ENCODE measurements around the gene SORCS2.

The SORCS2 gene

GRCh38 chr4:7692451-7693236, 500.3 kb downstream of the SORCS2 start:
- DNase-seq (ENCODE audit: low read depth), result no peak
- TF ChIP-seq CTCF (conservative IDR thresholded peaks at IDR 0.05; ENCODE audit: low read length), result no peak
- H3K4me3 ChIP-seq (ENCODE audit: low read length), result no peak overlapping the region

- TF ChIP-seq CTCF (conservative IDR thresholded peaks at IDR 0.05; ENCODE audit: low read length), result no peak
- no peak for DNase-seq (ENCODE audit: low read depth)
- no peak overlapping the region for H3K4me3 ChIP-seq (ENCODE audit: low read length)
Observed at GRCh38 chr4:7693237-7693608, 500.9 kb downstream of the SORCS2 start.

GRCh38 chr4:7693711-7694110, 501.4 kb downstream of the SORCS2 start:
- no peak overlapping the region for H3K4me3 ChIP-seq (ENCODE audit: low read length)
- TF ChIP-seq CTCF (conservative IDR thresholded peaks at IDR 0.05; ENCODE audit: low read length), result no peak
- no peak for DNase-seq (ENCODE audit: low read depth)

- H3K4me3 ChIP-seq (ENCODE audit: low read length), result no peak overlapping the region
- no peak for DNase-seq (ENCODE audit: low read depth)
- no peak for TF ChIP-seq CTCF (conservative IDR thresholded peaks at IDR 0.05; ENCODE audit: low read length)
Observed at GRCh38 chr4:7694324-7694723, 502.0 kb downstream of the SORCS2 start.

GRCh38 chr4:7697343-7697742, 505.0 kb downstream of the SORCS2 start:
- no peak for TF ChIP-seq CTCF (conservative IDR thresholded peaks at IDR 0.05; ENCODE audit: low read length)
- H3K4me3 ChIP-seq (ENCODE audit: low read length), result no peak overlapping the region
- peak; percentile 15 for DNase-seq (ENCODE audit: low read depth)

GRCh38 chr4:7697821-7698220, 505.5 kb downstream of the SORCS2 start:
- TF ChIP-seq CTCF (conservative IDR thresholded peaks at IDR 0.05; ENCODE audit: low read length), result no peak
- H3K4me3 ChIP-seq (ENCODE audit: low read length), result no peak overlapping the region
- DNase-seq (ENCODE audit: low read depth), result no peak

- DNase-seq (ENCODE audit: low read depth), result no peak
- no peak overlapping the region for H3K4me3 ChIP-seq (ENCODE audit: low read length)
- peak; percentile 34 for TF ChIP-seq CTCF (conservative IDR thresholded peaks at IDR 0.05; ENCODE audit: low read length)
Observed at GRCh38 chr4:7698584-7698983, 506.2 kb downstream of the SORCS2 start.

Data from AG10803 (cell line).